ENCODE results near the gene ZNF20. TPM values are rescaled to one million over a fixed set of nuclear protein-coding genes. Genes with fewer than 3 reads are reported as not detected.
"Not testable (repeated sequence)": the region's sequence is repeated elsewhere in the genome, so short reads cannot be mapped to it uniquely, and the experiment has no call there.

Gene ZNF20
- total RNA-seq, 1 experiment from 2014 or later = 1.2 TPM

DNA sequence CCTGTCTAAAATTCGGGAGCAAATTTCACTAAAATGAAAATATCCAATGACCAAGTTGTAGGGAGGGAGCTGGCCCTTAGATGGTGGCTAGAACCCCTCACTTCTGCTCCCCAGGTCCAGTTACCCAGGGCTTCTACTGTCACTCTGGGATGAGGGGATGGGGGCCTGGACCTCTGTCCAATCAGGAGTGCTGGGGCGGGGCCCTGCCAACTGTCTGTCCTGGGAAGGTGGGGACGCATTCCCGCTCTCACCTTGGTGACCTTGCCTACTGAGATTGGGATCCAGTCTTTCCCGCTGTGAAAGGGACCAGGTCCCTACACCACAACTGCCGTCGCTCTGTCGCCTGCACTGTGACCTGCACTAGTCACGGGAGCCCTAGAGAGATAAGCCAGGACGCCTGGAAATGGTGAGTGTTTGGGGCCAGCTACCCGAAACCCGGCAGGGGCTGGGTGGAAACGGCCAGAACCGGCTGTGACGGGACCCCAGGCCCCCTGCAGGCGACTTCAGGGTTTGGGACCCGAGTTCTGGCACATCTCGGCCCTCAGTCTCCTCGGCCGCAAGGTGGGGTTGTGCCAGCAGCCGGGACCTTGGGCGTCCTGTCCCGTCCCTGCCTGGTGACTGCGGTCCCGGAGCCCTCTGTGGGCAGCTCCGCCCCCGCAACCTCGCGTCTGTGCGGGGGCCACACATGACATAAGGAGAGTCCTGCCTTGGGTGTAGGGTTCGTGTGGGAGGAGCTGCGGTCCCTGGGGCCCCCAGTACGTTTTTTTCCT is 22.8 kb downstream of the ZNF20 start:
- no peak for DNase-seq (ENCODE audit: low spot score)
- in situ Hi-C loops (cut with HindIII; ENCODE audit: low sequenced_read_pairs) = loop anchor here (10.0 kb wide), 1 partner anchor 67 kb away; no protein-coding TSS in a partner anchor

DNA sequence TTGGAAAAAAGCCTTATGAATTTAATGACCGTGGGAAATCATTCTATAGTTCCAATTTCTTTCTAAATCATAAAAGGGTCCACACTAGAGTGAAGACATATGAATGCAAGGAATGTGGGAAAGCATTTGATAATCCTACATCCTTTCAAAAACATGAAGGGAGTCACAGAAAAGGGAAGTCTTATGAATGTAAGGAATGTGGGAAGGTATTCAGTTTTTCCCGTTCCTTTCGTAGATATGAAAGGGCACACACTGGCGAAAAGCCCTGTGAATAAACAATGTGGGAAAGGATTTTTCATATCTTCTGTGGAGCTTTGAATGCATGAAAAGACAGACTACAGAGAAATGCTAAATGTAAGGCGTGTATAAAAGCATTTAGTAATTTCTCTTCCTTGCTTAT is 27.0 kb downstream of the ZNF20 start:
- DNase-seq (ENCODE audit: low spot score) = no peak
- in situ Hi-C loops (cut with HindIII; ENCODE audit: low sequenced_read_pairs) = loop anchor here (10.0 kb wide), 1 partner anchor 72 kb away; no protein-coding TSS in a partner anchor

- DNase-seq (ENCODE audit: low spot score) = no peak
- in situ Hi-C loops (cut with HindIII; ENCODE audit: low sequenced_read_pairs) = loop anchor here (10.0 kb wide), 1 partner anchor 72 kb away; no protein-coding TSS in a partner anchor
These were observed 27.4 kb downstream of the ZNF20 start for GRCh38 chr19:12112701-12113100.

GRCh38 chr19:12111943-12112637 is 28.1 kb downstream of the ZNF20 start:
- no peak for DNase-seq (ENCODE audit: low spot score)
- in situ Hi-C loops (cut with HindIII; ENCODE audit: low sequenced_read_pairs) = loop anchor here (10.0 kb wide), 1 partner anchor 73 kb away; no protein-coding TSS in a partner anchor

DNA sequence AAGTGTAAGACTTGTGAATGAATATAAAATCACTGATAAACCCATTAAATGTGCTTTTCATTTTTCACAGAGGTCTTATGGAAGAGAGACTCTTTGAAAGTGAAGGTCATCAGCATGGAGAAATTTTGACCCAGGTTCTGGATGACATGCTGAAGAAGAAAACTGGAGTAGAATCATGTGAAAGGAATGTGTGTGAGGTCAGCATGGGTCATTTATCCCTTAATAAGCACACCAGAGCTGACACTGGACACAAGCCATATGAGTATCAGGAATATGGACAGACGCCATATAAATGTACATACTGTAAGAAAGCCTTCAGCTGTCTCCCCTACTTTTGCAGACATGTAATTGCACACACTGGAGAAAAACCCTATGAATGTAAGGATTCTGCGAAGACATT is 29.0 kb downstream of the ZNF20 start:
- no peak for DNase-seq (ENCODE audit: low spot score)
- in situ Hi-C loops (cut with HindIII; ENCODE audit: low sequenced_read_pairs) = loop anchor here (10.0 kb wide), 1 partner anchor 74 kb away; no protein-coding TSS in a partner anchor

- in situ Hi-C loops (cut with HindIII; ENCODE audit: low sequenced_read_pairs) = not testable (repeated sequence)
These were observed 36.2 kb downstream of the ZNF20 start for GRCh38 chr19:12103909-12104308.

GRCh38 chr19:12098040-12098439 is 42.1 kb downstream of the ZNF20 start:
- in situ Hi-C loops (cut with HindIII; ENCODE audit: low sequenced_read_pairs) = no loop called here

More at GRCh38 chr19:12103909-12104308, 36.2 kb downstream of the ZNF20 start:
- not testable (repeated sequence) for DNase-seq (ENCODE audit: low spot score)

GRCh38 chr19:12095111-12095790 is 44.9 kb downstream of the ZNF20 start:
- no peak for DNase-seq (ENCODE audit: low spot score)
- in situ Hi-C loops (cut with HindIII; ENCODE audit: low sequenced_read_pairs) = no loop called here

More at GRCh38 chr19:12098040-12098439, 42.1 kb downstream of the ZNF20 start:
- no peak for DNase-seq (ENCODE audit: low spot score)

- in situ Hi-C loops (cut with HindIII; ENCODE audit: low sequenced_read_pairs) = no loop called here
These were observed 46.4 kb downstream of the ZNF20 start for GRCh38 chr19:12093777-12094176.

GRCh38 chr19:12092956-12093355 is 47.2 kb downstream of the ZNF20 start:
- DNase-seq (ENCODE audit: low spot score) = no peak
- in situ Hi-C loops (cut with HindIII; ENCODE audit: low sequenced_read_pairs) = no loop called here

More at GRCh38 chr19:12093777-12094176, 46.4 kb downstream of the ZNF20 start:
- no peak for DNase-seq (ENCODE audit: low spot score)

DNA sequence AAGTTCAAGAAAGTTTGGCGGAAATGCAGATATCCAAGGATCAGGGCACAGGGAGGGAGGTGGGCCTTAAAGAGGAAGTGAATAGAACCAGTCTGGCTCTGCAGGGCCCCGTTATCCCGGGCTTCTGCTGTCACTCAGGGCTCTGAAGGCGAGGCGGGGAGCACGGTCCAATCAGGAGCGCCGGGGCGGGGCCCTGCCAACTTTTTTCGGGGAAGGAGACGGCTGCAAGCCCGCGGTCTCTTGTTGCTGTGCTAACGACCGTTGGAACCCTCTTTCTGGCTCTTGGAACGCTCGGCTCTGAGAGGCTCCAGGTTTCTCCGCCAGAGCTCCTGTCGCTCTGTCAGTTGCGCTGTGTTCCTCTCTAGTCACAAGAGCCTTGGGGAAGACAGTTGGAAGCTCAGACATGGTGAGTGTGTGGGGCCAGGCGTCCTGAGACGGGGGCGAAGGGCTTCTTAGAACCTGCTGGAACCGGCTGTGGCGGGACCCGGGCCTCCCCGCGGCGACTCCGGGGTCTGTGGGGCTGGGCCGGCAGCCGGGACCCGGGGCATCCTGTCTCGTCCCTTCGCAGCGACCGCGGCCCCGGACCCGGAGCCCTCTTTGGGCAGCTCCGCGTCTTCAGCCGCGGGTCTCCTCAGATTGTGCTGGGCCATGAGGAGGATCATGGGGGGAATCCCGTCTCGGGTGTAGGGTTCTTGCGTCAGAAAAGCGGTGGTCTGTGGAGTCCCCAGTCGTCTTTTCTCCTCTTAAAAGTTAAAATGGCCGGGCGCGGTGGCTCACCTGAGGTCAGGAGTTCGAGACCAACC is 47.9 kb downstream of the ZNF20 start:
- peak; percentile 40 for DNase-seq (ENCODE audit: low spot score)
- in situ Hi-C loops (cut with HindIII; ENCODE audit: low sequenced_read_pairs) = no loop called here

DNA sequence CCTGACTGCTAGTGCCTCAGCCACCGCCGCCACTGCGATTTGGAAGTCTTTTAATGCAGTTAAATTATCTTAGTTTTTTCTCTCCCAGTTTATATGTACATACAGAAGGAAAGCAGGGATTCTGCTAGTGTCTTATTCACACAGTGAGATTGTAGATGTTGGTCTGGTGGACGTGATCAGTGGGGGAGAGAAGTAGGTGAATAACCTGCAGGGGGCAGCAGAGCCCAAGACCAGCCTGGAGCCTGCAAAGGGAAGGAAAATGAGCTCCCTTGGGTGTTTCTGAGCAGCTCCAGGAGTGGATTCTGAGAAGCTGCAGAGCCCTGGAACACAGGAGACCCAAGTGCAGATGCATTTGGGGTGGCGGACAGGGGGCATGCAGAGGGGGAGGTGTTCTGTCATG is 49.3 kb downstream of the ZNF20 start:
- in situ Hi-C loops (cut with HindIII; ENCODE audit: low sequenced_read_pairs) = no loop called here
- peak; percentile 21 for DNase-seq (ENCODE audit: low spot score)

GRCh38 chr19:12085074-12085818 is 54.9 kb downstream of the ZNF20 start:
- no peak for DNase-seq (ENCODE audit: low spot score)
- in situ Hi-C loops (cut with HindIII; ENCODE audit: low sequenced_read_pairs) = no loop called here

- in situ Hi-C loops (cut with HindIII; ENCODE audit: low sequenced_read_pairs); DNase-seq (ENCODE audit: low spot score): not testable (repeated sequence)
These were observed 56.8 kb downstream of the ZNF20 start for GRCh38 chr19:12083336-12083735.
